GM10266 (cell line): Measurements from ENCODE around the gene FRY.

Source experiments
- DNase-seq: peaks from one replicate; pipeline ENCODE4 v3.0.0; 2012; ENCODE audit errors: extremely low spot score
- TF ChIP-seq, protein P1 (sequence below): IDR thresholded peaks from 2 replicates; pipeline ENCODE4 v1.5.1; 2012; ENCODE audit warnings: mild to moderate bottlenecking, low read depth; ENCODE audit not compliant: control insufficient read depth, insufficient read depth; ENCODE audit errors: missing control alignments

The FRY gene

DNA sequence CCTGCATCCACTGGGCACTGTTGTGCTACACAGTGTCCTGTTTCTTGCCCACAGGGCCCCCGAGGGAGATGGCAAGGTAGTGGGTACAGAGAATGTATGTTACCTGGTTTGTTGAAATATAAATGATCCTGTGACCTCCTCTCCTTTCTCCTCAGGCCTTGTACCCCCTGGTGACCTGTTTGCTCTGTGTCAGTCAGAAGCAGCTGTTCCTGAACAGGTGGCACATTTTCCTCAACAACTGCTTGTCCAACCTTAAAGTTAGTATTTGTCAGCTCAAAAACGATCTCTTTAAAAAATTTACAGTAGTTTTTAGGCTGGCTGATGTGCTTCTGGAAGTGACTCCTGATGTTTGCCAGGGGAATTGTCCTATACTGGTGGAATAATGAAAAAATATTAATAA is 105.1 kb downstream of the FRY start:
- no peak for DNase-seq
- TF ChIP-seq, protein P1, sequence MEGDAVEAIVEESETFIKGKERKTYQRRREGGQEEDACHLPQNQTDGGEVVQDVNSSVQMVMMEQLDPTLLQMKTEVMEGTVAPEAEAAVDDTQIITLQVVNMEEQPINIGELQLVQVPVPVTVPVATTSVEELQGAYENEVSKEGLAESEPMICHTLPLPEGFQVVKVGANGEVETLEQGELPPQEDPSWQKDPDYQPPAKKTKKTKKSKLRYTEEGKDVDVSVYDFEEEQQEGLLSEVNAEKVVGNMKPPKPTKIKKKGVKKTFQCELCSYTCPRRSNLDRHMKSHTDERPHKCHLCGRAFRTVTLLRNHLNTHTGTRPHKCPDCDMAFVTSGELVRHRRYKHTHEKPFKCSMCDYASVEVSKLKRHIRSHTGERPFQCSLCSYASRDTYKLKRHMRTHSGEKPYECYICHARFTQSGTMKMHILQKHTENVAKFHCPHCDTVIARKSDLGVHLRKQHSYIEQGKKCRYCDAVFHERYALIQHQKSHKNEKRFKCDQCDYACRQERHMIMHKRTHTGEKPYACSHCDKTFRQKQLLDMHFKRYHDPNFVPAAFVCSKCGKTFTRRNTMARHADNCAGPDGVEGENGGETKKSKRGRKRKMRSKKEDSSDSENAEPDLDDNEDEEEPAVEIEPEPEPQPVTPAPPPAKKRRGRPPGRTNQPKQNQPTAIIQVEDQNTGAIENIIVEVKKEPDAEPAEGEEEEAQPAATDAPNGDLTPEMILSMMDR, result no peak

DNA sequence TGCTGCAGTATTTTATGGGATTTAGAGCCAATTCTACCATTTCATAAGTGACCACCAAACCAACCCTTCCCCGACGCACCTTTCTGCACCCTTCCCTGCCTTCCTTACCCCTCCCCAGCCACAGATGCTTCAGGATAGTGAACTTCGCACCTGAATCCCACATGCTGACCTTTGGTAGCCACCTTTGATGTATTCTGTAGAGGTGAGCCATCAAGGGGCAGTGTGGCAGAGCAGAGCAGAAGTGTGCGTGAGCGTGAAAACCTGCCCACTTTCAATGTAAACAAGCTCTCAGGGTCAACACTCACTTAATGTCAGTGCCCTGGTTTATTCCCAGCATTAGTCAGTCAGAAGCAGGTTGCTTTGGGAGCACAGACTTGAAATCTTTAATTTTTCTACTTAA is 107.7 kb downstream of the FRY start:
- DNase-seq, result no peak
- TF ChIP-seq, protein P1, result no peak

DNA sequence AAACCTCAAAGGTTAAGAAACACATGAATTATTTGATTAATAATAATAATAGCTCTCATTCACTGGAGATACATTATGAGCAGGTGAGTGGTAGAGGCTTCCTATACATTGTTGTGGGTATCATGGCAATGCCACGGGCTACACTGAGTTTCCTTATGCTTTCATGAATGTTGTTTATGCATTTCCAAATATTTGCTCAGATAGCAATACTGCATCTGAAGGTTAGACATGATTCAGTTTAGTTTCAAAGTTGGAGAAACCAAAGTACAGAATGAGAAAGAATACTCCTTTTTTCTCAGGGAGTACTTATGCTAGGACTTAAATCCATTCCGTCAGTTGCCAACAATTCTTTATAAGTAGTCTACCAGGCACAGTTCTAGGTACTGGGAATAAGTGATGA is 108.5 kb downstream of the FRY start:
- TF ChIP-seq, protein P1, result no peak
- DNase-seq, result no peak

DNA sequence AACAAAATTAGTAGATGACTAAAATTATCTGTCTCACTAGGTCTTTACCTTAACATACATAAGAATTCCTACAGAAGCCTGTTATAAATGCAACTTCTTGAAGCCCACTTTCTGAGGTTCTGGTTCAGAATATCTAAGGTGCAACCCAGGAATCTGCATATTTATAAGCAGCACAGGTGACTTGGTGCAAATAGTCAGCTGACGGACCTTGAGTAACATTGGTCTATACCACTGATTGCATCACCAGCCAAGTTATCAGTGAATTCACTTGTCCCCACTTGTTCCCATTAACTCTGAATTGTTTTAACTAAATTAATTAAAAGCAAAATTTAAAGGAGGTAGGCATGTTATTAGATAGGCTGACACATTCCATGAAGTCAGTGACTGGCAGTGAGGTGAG is 109.9 kb downstream of the FRY start:
- DNase-seq, result no peak
- TF ChIP-seq, protein P1, result no peak

DNA sequence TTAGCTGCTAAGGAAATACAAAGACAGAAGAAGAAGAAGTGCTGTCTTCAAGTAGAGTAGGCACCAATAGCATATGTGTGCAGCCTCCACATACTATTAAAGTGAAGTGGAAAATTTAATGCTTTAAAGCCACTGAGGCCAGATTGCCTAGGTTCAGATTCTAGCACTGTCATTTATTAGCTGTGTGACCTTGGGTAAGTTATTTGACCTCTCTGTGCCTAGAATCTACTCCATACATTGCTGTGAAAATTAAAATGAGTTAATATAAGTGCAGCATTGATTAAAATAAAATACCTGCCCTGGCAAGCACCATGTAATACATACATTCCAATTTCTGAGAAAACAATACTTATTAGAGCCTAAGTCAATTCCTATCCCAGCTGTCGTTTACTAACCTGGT is 110.5 kb downstream of the FRY start:
- TF ChIP-seq, protein P1, result no peak
- no peak for DNase-seq

DNA sequence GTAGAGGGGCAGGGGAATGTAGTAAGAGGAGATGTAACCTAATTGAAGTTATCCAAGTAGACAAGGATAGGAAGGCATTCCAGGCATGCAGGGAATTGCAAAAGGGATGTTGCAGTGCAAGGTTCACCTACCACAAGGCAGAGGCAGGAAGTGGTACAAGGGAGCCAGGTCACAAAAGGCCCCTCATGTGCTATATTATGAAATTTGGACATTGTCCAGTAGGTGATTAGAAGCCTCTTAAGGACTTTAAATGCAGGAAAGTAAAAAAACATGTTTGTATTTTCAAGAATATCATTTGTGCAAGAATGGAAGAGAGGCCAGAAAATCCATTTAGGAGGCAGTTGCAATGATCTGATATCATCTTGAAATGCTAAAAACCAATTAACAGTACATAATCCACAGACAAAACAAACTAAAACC is 111.4 kb downstream of the FRY start:
- TF ChIP-seq, protein P1, result no peak
- DNase-seq, result no peak

DNA sequence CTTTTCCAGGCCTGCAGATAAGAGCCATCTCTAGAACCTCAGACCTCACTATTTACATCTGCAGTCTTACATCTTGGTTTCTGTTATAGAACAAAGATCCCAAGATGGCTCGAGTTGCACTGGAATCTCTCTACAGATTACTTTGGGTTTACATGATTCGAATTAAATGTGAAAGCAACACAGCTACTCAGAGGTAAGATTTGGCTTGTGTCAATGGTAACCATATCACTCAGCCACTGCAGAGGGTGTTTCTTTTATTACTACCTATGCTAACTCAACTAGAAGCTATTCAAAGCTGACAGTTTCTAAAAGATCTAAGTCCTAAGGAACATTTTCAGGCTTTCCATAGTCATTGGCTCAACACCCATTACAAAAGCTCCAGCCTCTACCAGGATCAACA is 115.6 kb downstream of the FRY start:
- TF ChIP-seq, protein P1, result no peak
- no peak for DNase-seq
